SK-N-SH (cell line): Measurements from ENCODE around the gene PPP5C. TPM values are rescaled to one million over a fixed set of nuclear protein-coding genes. Genes with fewer than 3 reads are reported as not detected.

Experiments used
- CTCF ChIA-PET: fragments of 300-600, 350-600 bp; formaldehyde crosslinking; extraction: SDS; loops from one replicate; lab custom pipeline; 2021; lab: Yijun Ruan, JAX
- POLR2A ChIA-PET: fragments of 350-600 bp; sonication (Branson Sonifier 250); formaldehyde crosslinking; extraction: SDS; loops from one replicate; lab custom pipeline; 2020; ENCODE audit warnings: antibody characterized with exemption, inconsistent platforms; lab: Yijun Ruan, JAX
- DNase-seq: peaks from one replicate; pipeline ENCODE4 v3.0.0; 2012
- H2AFZ ChIP-seq: fragments of 200-600 bp; sonication (generic); 2 replicates; pipeline ENCODE4 v1.8.1; 2016; ENCODE audit warnings: antibody characterized with exemption, mild to moderate bottlenecking, low read depth
- H3F3A ChIP-seq: fragments of 200-600 bp; sonication (generic); replicated peaks from 2 replicates; pipeline ENCODE3; 2016; ENCODE audit warnings: antibody characterized with exemption, mild to moderate bottlenecking; ENCODE audit not compliant: insufficient read depth
- H3K27ac ChIP-seq, 2 experiments: fragments of 200-500 bp in 1 of 2; fragments of 200-600 bp in 1 of 2; sonication (Bioruptor generic) in 1 of 2; sonication (generic), shearing (Covaris generic) in 1 of 2; 2 replicates each; pipeline versions ENCODE4 v1.5.1 to v1.6.1; 2014 to 2016; ENCODE audit warnings: low read depth in 2 of 2, inconsistent platforms in 1 of 2, low read length in 1 of 2, mild to moderate bottlenecking in 1 of 2, mixed read lengths in 1 of 2
- H3K27me3 ChIP-seq: fragments of 200-600 bp; sonication (generic), shearing (Covaris generic); 2 replicates; pipeline ENCODE4 v1.6.1; 2016; ENCODE audit warnings: mixed run types; ENCODE audit not compliant: insufficient read depth
- H3K36me3 ChIP-seq, 2 experiments: fragments of 200-500 bp in 1 of 2; fragments of 200-600 bp in 1 of 2; sonication (Bioruptor generic) in 1 of 2; sonication (generic) in 1 of 2; replicated peaks in 1 of 2; 2 replicates each; pipeline versions ENCODE3 to v1.5.1; 2014 to 2016; ENCODE audit warnings: low read length in 1 of 2, mild to moderate bottlenecking in 1 of 2; ENCODE audit not compliant: insufficient read depth in 2 of 2, control insufficient read depth in 1 of 2
- H3K4me1 ChIP-seq, 2 experiments: fragments of 200-500 bp in 1 of 2; fragments of 200-600 bp in 1 of 2; sonication (Bioruptor generic) in 1 of 2; sonication (generic), shearing (Covaris generic) in 1 of 2; 2 replicates each; pipeline versions ENCODE4 v1.5.1 to v1.6.1; 2014 to 2016; ENCODE audit warnings: low read depth in 1 of 2, low read length in 1 of 2, mixed run types in 1 of 2; ENCODE audit not compliant: insufficient read depth in 2 of 2, control insufficient read depth in 1 of 2
- H3K4me2 ChIP-seq: fragments of 200-600 bp; sonication (generic), shearing (Covaris generic); 2 replicates; pipeline ENCODE4 v1.6.1; 2017; ENCODE audit warnings: mixed run types
- H3K4me3 ChIP-seq, 2 experiments: fragments of 200-500 bp in 1 of 2; fragments of 200-600 bp in 1 of 2; sonication (Bioruptor generic) in 1 of 2; sonication (generic), shearing (Covaris generic) in 1 of 2; 2 replicates each; pipeline versions ENCODE4 v1.5.1 to v1.8.1; 2014 to 2016; ENCODE audit warnings: low read depth in 2 of 2, inconsistent platforms in 1 of 2, low read length in 1 of 2, mild to moderate bottlenecking in 1 of 2, mixed read lengths in 1 of 2, moderate library complexity in 1 of 2
- H3K79me2 ChIP-seq: fragments of 200-600 bp; sonication (generic); 2 replicates; pipeline ENCODE4 v1.8.1; 2017; ENCODE audit warnings: mild to moderate bottlenecking; ENCODE audit not compliant: insufficient read depth
- H3K9ac ChIP-seq: fragments of 200-600 bp; sonication (generic); 2 replicates; pipeline ENCODE4 v1.6.1; 2017; ENCODE audit warnings: mixed run types
- H3K9me2 ChIP-seq: fragments of 200-600 bp; sonication (generic); 2 replicates; pipeline ENCODE4 v1.6.1; 2017; ENCODE audit warnings: mixed run types
- H3K9me3 ChIP-seq: fragments of 200-600 bp; sonication (generic); 2 replicates; pipeline ENCODE4 v1.6.1; 2017; ENCODE audit warnings: mixed run types, mild to moderate bottlenecking, moderate library complexity
- H4K20me1 ChIP-seq: fragments of 200-600 bp; sonication (generic); 2 replicates; pipeline ENCODE4 v1.6.1; 2017; ENCODE audit warnings: mild to moderate bottlenecking, mixed run types; ENCODE audit not compliant: insufficient read depth
- ELF1 ChIP-seq: IDR thresholded peaks from 2 replicates; pipeline ENCODE4 v1.4.0; 2012
- FOSL2 ChIP-seq: IDR thresholded peaks from 2 replicates; pipeline ENCODE4 v1.4.0; 2012; ENCODE audit warnings: low read depth, mild to moderate bottlenecking, moderate library complexity, borderline replicate concordance
- FOXM1 ChIP-seq: IDR thresholded peaks from 2 replicates; pipeline ENCODE4 v1.4.0; 2012; ENCODE audit warnings: low read depth, mild to moderate bottlenecking
- GABPA ChIP-seq: IDR thresholded peaks from 2 replicates; pipeline ENCODE4 v1.4.0; 2012; ENCODE audit warnings: low read depth, mild to moderate bottlenecking
- GATA2 ChIP-seq: sonication (generic); formaldehyde crosslinking; IDR thresholded peaks from 2 replicates; pipeline ENCODE4 v1.5.0; 2020; ENCODE audit warnings: mild to moderate bottlenecking, missing genetic modification reagents
- JUND ChIP-seq: IDR thresholded peaks from 2 replicates; pipeline ENCODE4 v1.4.0; 2012
- MEF2A ChIP-seq: IDR thresholded peaks from 2 replicates; pipeline ENCODE4 v1.4.0; 2012; ENCODE audit warnings: low read depth, borderline replicate concordance
- NFIC ChIP-seq: IDR thresholded peaks from 2 replicates; pipeline ENCODE4 v1.4.0; 2012; ENCODE audit warnings: borderline replicate concordance
- POLR2AphosphoS5 ChIP-seq: IDR thresholded peaks from 2 replicates; pipeline ENCODE4 v1.6.1; 2012; ENCODE audit warnings: low read depth, low read length
- SIN3A ChIP-seq: IDR thresholded peaks from 2 replicates; pipeline ENCODE4 v1.6.1; 2012; ENCODE audit warnings: low read depth, mild to moderate bottlenecking, low read length, moderate library complexity, borderline replicate concordance
- SMC3 ChIP-seq: IDR thresholded peaks from 2 replicates; pipeline ENCODE4 v1.6.1; 2012; ENCODE audit warnings: low read depth, low read length, improper control_type of control experiment
- TAF1 ChIP-seq: IDR thresholded peaks from 2 replicates; pipeline ENCODE4 v1.6.1; 2012; ENCODE audit warnings: low read depth, mild to moderate bottlenecking, low read length, moderate library complexity, borderline replicate concordance
- YY1 ChIP-seq: IDR thresholded peaks from 2 replicates; pipeline ENCODE4 v1.4.0; 2012; ENCODE audit warnings: low read depth, mild to moderate bottlenecking
- WGBS: methylation state at CpG from one replicate; pipeline ENCODE4 v1.1.6; 2017; ENCODE audit warnings: low lambda C conversion rate; 5-methylcytosine and 5-hydroxymethylcytosine counted together
- polyA plus RNA-seq, 3 experiments: library from polyadenylated mRNA; depleted of rRNA; stranded (reverse); fragments of >200 nt; gene quantifications; 2 replicates each; pipeline ENCODE4 v1.2.3, GENCODE V29; 2012
- TF ChIP-seq, protein P1 (sequence below): fragments of 150-350 bp; IDR thresholded peaks from 2 replicates; pipeline ENCODE4 v1.6.1; 2017; ENCODE audit warnings: antibody characterized with exemption, low read length, low read depth, borderline replicate concordance
- TF ChIP-seq, protein P2 (sequence below): IDR thresholded peaks from 2 replicates; pipeline ENCODE4; 2012

PPP5C gene
- polyA plus RNA-seq, 1 of the 3 experiments (the other 2 are of a cell fraction): 162 TPM

DNA sequence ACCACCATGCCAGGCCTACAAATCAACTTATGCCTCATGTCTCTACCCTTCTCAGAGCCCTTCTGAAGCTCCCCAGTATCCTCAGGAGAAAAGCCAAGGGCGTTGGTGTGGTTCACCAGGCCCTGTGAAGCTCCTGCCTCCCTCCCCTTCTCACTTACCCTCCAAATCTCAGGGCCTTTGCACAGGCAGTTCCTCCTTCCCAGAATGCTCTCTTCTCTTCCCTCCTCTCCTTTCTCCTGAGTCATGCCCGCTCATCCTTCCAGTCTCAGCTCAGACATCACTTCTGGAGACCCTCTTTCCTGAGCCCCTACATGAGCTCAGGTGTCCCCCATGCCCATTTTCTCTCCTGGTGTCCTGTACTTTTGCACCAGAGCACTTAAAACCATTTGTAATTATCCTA, 29.5 kb upstream of the PPP5C start:
- POLR2A ChIA-PET: no interaction called here
- H3K27ac ChIP-seq: no peak overlapping the region
- H3F3A ChIP-seq: no peaks in the 10 kb centered on the region
- no peak overlapping the region for H3K9ac ChIP-seq
- no peaks in the 10 kb centered on the region for H4K20me1 ChIP-seq
- no peaks in the 10 kb centered on the region for H3K36me3 ChIP-seq
- WGBS: 50% methylated on average over 2 of the region's 2 CpGs
- H3K4me2 ChIP-seq: no peak overlapping the region
- H3K4me1 ChIP-seq: no peaks in the 10 kb centered on the region
- no peak for TF ChIP-seq SMC3
- no peak for TF ChIP-seq SIN3A
- no peak for TF ChIP-seq POLR2AphosphoS5
- TF ChIP-seq GABPA: no peak
- no peak for TF ChIP-seq JUND
- no peak for TF ChIP-seq MEF2A
- H3K9me3 ChIP-seq: no peaks in the 10 kb centered on the region
- CTCF ChIA-PET: interaction anchor here (0.9 to 1.1 kb wide), 2 partner anchors 79 to 212 kb away, joined by 3 read pairs; no protein-coding TSS in a partner anchor
- H2AFZ ChIP-seq: no peak overlapping the region
- H3K79me2 ChIP-seq: no peaks in the 10 kb centered on the region
- H3K4me3 ChIP-seq: no peak overlapping the region
- no peak for DNase-seq
- H3K9me2 ChIP-seq: no peaks in the 10 kb centered on the region
- no peaks in the 10 kb centered on the region for H3K27me3 ChIP-seq

DNA sequence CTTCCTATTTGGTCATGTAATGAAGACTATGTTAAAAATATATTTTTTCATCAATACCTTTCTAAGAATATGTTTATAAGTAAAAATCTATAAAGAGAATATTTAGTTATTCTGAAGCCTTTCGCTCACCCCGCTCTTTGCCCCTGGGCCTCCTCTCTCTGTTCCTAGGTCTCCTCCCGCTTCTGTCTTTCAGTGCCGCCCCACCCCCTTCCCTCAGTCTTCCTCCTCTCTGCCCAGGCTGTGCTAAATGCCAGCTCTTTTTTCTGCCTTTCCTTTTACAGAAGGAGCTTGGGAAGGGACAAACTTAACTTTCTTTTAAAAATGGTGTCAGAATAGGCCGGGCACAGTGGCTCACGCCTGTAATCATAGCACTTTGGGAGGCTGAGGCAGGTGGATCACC, 27.3 kb upstream of the PPP5C start:
- DNase-seq: no peak
- Histone ChIP-seq H3K27me3 (no peaks in the 10 kb centered on the region), H3K9me3 (no peaks in the 10 kb centered on the region), H3K9ac (no peak overlapping the region), H3K4me2 (no peak overlapping the region), H3K36me3 (no peaks in the 10 kb centered on the region), H3F3A (no peaks in the 10 kb centered on the region), H3K27ac (no peak overlapping the region), H3K4me3 (no peak overlapping the region), H3K4me1 (no peaks in the 10 kb centered on the region), H3K79me2 (no peaks in the 10 kb centered on the region), H3K9me2 (no peaks in the 10 kb centered on the region), H2AFZ (no peak overlapping the region), H4K20me1 (no peaks in the 10 kb centered on the region)
- WGBS: 84% methylated on average over 6 of the region's 6 CpGs
- CTCF ChIA-PET: no interaction called here
- POLR2A ChIA-PET: no interaction called here
- TF ChIP-seq JUND (no peak), ELF1 (no peak), MEF2A (no peak)

DNA sequence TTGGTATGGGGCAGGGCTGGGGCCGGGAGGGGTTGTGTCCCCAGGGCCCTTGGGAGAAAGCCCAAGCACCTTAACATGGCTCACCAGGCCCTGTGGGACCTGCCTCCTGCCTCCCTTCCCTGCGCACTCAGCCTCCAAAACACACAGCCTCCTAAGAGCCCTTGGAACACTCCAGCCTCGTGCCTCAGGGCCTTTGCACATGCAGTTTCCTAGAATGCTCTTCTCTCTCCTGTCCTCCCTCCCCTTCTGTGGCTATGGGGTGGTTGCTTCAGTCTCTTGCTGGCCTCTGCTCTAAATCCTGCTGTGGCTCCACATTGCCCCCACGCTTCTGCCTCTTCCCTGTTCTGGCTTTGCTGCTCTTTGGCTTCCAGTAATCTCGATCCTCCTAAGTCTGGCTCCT, 26.3 kb upstream of the PPP5C start:
- 82% methylated on average over 4 of the region's 5 CpGs for WGBS
- TF ChIP-seq FOXM1 (no peak), YY1 (no peak), FOSL2 (no peak), NFIC (no peak), SIN3A (no peak), TAF1 (no peak), GATA2 (CRISPR knock-in tag) (no peak)
- TF ChIP-seq, protein P1, sequence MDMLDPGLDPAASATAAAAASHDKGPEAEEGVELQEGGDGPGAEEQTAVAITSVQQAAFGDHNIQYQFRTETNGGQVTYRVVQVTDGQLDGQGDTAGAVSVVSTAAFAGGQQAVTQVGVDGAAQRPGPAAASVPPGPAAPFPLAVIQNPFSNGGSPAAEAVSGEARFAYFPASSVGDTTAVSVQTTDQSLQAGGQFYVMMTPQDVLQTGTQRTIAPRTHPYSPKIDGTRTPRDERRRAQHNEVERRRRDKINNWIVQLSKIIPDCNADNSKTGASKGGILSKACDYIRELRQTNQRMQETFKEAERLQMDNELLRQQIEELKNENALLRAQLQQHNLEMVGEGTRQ: no peak
- TF ChIP-seq, protein P2, sequence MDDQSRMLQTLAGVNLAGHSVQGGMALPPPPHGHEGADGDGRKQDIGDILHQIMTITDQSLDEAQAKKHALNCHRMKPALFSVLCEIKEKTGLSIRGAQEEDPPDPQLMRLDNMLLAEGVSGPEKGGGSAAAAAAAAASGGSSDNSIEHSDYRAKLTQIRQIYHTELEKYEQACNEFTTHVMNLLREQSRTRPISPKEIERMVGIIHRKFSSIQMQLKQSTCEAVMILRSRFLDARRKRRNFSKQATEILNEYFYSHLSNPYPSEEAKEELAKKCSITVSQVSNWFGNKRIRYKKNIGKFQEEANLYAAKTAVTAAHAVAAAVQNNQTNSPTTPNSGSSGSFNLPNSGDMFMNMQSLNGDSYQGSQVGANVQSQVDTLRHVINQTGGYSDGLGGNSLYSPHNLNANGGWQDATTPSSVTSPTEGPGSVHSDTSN: no peak
- ChIA-PET CTCF (no interaction called here), POLR2A (no interaction called here)
- no peaks in the 10 kb centered on the region for H3K36me3 ChIP-seq
- H3F3A ChIP-seq: no peaks in the 10 kb centered on the region
- no peaks in the 10 kb centered on the region for H3K9me2 ChIP-seq
- no peaks in the 10 kb centered on the region for H3K27me3 ChIP-seq
- H3K27ac ChIP-seq: no peak overlapping the region
- no peak for DNase-seq
- H3K4me2 ChIP-seq: no peak overlapping the region
- H3K9me3 ChIP-seq: no peaks in the 10 kb centered on the region
- H3K9ac ChIP-seq: no peak overlapping the region
- H4K20me1 ChIP-seq: no peaks in the 10 kb centered on the region
- no peaks in the 10 kb centered on the region for H3K4me1 ChIP-seq
- no peaks in the 10 kb centered on the region for H3K79me2 ChIP-seq
- H3K4me3 ChIP-seq: no peak overlapping the region
- H2AFZ ChIP-seq: no peak overlapping the region
